Neutrophil (primary cell): ENCODE measurements around the gene EIF2S3B.

ENCODE experiments used
- H3K27ac ChIP-seq: fragments of 200-600 bp; sonication (generic); 2 replicates; pipeline ENCODE4 v1.5.1; 2016; ENCODE audit warnings: mild to moderate bottlenecking, moderate library complexity
- H3K27me3 ChIP-seq: fragments of 200-600 bp; sonication (generic); 2 replicates; pipeline ENCODE4 v1.6.0; 2016; ENCODE audit warnings: mild to moderate bottlenecking
- H3K36me3 ChIP-seq: fragments of 200-600 bp; sonication (generic); 2 replicates; pipeline ENCODE4 v1.5.1; 2017
- H3K4me1 ChIP-seq, 2 experiments: fragments of 200-600 bp in 1 of 2; sonication (generic) in 1 of 2; 1 replicate in 1 of 2; 2 replicates in 1 of 2; pipeline versions ENCODE4 v1.5.1 to v1.6.1; 2013 to 2016; ENCODE audit warnings: low read depth in 1 of 2, low read length in 1 of 2, mild to moderate bottlenecking in 1 of 2, moderate library complexity in 1 of 2; ENCODE audit not compliant: control insufficient read depth in 1 of 2, insufficient read depth in 1 of 2
- H3K4me3 ChIP-seq, 2 experiments: fragments of 200-600 bp in 1 of 2; sonication (generic) in 1 of 2; 1 replicate in 1 of 2; 2 replicates in 1 of 2; pipeline ENCODE4 v1.5.1; 2013 to 2016; ENCODE audit warnings: low read depth in 1 of 2, low read length in 1 of 2, mild to moderate bottlenecking in 1 of 2, moderate library complexity in 1 of 2
- H3K9me3 ChIP-seq: fragments of 200-600 bp; sonication (generic); 2 replicates; pipeline ENCODE4 v1.5.1; 2016
- CTCF ChIP-seq: fragments of 200-600 bp; sonication (generic); IDR thresholded peaks from 2 replicates; pipeline ENCODE4 v1.5.1; 2016; ENCODE audit warnings: antibody characterized with exemption

Gene EIF2S3B

GRCh38 chr12:10491766-10492165 is 13.9 kb upstream of the EIF2S3B start:
- no peak overlapping the region for H3K4me3 ChIP-seq
- no peaks in the 10 kb centered on the region for H3K4me1 ChIP-seq
- H3K27ac ChIP-seq, result no peak overlapping the region
- no peaks in the 10 kb centered on the region for H3K36me3 ChIP-seq
- peaks cover 15% of the 10 kb centered on the region for H3K27me3 ChIP-seq
- no peak for TF ChIP-seq CTCF
- no peaks in the 10 kb centered on the region for H3K9me3 ChIP-seq

GRCh38 chr12:10497602-10498001 is 8.1 kb upstream of the EIF2S3B start:
- H3K36me3 ChIP-seq, result no peaks in the 10 kb centered on the region
- TF ChIP-seq CTCF, result no peak
- H3K27me3 ChIP-seq, result peaks cover 39% of the 10 kb centered on the region
- H3K4me3 ChIP-seq, result no peak overlapping the region
- H3K4me1 ChIP-seq, result no peaks in the 10 kb centered on the region
- no peak overlapping the region for H3K27ac ChIP-seq
- no peaks in the 10 kb centered on the region for H3K9me3 ChIP-seq

GRCh38 chr12:10498042-10498441 is 7.6 kb upstream of the EIF2S3B start:
- no peak for TF ChIP-seq CTCF
- H3K9me3 ChIP-seq, result no peaks in the 10 kb centered on the region
- H3K27me3 ChIP-seq, result peaks cover 39% of the 10 kb centered on the region
- H3K4me3 ChIP-seq, result no peak overlapping the region
- H3K27ac ChIP-seq, result no peak overlapping the region
- no peaks in the 10 kb centered on the region for H3K4me1 ChIP-seq
- no peaks in the 10 kb centered on the region for H3K36me3 ChIP-seq

GRCh38 chr12:10501030-10501429 is 4.7 kb upstream of the EIF2S3B start:
- no peak overlapping the region for H3K4me3 ChIP-seq
- no peaks in the 10 kb centered on the region for H3K4me1 ChIP-seq
- no peaks in the 10 kb centered on the region for H3K36me3 ChIP-seq
- H3K27ac ChIP-seq, result no peak overlapping the region
- H3K9me3 ChIP-seq, result no peaks in the 10 kb centered on the region
- H3K27me3 ChIP-seq, result peaks cover 31% of the 10 kb centered on the region
- TF ChIP-seq CTCF, result no peak

DNA sequence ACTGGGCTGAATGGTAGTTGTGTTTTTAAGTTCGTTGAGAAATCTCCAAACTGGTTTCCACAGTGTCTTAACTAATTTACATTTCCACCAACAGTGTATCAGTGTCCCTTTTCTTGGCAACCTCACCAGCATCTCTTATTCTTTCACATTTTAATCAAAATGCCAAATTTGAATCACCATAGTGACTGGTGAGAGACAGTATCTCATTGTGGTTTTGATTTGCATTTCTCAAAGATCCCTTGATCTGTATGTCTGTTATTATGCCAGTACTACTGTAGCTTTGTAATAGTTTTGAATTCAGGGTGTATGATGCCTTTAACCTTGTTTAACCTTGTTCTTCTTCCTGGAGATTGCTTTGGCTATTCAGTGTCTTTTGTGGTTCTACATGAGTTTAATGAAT is 2.2 kb upstream of the EIF2S3B start:
- Histone ChIP-seq H3K4me3 (no peak overlapping the region), H3K27me3 (peaks cover 12% of the 10 kb centered on the region), H3K9me3 (no peaks in the 10 kb centered on the region), H3K4me1 (no peaks in the 10 kb centered on the region), H3K36me3 (no peaks in the 10 kb centered on the region), H3K27ac (no peak overlapping the region)
- no peak for TF ChIP-seq CTCF

- no peak overlapping the region for H3K4me3 ChIP-seq
- no peak overlapping the region for H3K27ac ChIP-seq
- no peak for TF ChIP-seq CTCF
- H3K36me3 ChIP-seq, result no peaks in the 10 kb centered on the region
- H3K27me3 ChIP-seq, result no peaks in the 10 kb centered on the region
- no peaks in the 10 kb centered on the region for H3K9me3 ChIP-seq
- no peaks in the 10 kb centered on the region for H3K4me1 ChIP-seq
Measured at GRCh38 chr12:10511756-10512355, 6.2 kb downstream of the EIF2S3B start.
